GM19463 (cell line): ENCODE measurements around the gene SLC27A2.

ENCODE experiments used
- ATAC-seq: cut with Tn5 transposase; IDR thresholded peaks from one replicate; pipeline ENCODE4 v1.9.1; 2021; ENCODE audit warnings: mild to moderate bottlenecking, moderate library complexity; ENCODE audit not compliant: unreplicated experiment

SLC27A2 gene

DNA sequence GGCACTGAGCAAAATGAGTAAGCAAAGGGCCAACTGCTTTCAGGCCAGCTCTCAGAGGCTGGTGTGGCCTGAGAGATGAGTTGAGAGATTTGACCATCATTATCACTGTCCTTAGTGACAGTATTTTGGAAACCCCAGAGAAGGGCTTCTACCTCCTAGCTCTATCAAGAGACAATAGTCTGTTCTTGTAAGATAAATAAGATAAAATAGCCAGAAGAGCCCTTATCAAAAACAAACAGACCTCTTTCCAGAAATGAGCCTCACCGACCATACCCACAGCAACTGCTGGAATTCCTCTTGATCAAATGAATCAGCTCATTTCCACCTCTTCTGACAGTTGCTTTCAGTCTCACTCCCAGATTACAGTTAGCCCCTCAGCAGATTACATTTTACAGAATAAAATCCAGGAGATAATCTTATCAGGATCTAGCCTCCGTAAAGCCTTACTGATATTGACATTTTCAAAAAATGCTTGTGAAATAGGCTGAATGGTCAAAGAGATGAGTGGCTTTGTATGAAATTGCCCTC is 79.0 kb downstream of the SLC27A2 start:
- peak; percentile 61 for ATAC-seq

DNA sequence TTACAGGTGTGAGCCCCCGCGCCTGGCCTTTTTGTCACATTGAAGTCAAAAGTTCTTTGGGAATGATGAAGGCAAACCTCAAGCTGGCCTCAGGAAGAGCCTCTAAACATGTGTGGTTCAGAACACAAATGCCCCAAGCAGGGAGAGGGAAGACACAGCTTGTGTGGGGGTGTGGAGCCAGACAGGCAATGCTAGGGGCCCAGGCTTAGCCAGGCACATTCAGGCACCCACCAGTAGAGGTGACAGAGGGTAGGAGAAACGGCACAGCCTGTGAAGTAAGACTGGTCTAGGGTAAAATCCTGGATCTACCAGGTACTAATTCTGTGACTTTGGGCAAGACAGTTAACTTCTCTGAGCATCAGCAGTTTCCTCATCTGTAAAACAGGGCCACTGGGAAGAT is 80.0 kb downstream of the SLC27A2 start:
- no peak for ATAC-seq

DNA sequence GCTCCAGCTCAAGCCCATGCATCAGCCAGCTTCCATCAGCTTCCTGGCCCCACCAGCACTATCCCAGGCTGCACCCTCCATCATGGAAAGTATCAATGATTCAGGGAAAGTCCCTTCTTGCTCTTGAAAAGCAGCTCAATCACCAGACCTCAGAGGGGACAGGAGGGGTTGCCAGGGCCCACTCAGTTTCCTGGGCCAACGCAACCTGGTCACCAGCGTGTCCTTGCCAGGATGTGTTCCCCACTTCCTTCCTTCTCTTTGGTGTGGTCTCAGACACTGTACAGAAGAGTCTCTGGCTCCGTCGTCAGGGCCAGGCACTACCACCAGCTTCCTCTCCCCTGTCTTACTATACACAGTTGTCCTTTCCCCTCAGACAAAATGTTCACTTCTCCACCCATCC is 80.5 kb downstream of the SLC27A2 start:
- ATAC-seq, result no peak

DNA sequence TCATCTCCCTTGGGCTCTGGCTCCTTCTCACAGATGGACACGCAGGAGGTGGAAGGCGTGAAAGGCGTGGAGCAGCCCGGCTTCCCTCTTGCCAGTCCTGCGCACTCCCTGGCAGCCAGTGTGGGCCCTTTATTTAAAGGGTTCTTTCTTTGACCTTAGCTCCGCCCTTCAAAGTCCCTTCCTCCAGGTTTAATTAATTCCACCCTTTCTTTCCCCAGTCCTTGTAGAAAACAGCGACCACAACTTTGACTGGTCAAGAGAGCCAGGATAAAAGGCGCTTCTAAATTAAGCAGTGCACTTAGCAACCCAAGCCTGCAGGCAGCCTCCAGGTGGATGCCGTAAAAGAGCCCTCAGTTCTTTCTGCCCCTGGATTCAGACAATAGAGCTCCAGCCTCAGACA is 83.6 kb downstream of the SLC27A2 start, which contains the start of gene HDC:
HDC (minus strand) TSS at position 107 of the 400 bp plus-strand sequence; CDS start at position 4, 103 bp downstream.
- ATAC-seq, result no peak

DNA sequence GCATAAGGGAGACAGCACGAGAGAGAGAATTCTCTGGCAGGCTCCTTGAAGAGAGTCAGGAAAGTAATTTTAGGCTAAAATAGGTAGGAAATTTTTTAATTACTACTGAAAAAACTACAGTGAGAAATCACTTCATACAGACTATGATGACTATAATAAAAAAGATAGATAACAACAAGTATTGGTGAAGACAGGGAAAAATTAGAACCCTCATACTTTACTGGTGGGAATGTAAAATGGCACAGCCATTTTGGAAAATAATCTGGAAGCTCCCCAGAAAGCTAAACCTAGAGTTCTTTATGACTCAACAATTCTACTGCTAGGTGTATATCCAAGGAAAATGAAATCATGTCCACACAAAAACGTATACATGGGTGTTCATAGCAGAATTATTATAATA is 85.6 kb downstream of the SLC27A2 start:
- no peak for ATAC-seq

DNA sequence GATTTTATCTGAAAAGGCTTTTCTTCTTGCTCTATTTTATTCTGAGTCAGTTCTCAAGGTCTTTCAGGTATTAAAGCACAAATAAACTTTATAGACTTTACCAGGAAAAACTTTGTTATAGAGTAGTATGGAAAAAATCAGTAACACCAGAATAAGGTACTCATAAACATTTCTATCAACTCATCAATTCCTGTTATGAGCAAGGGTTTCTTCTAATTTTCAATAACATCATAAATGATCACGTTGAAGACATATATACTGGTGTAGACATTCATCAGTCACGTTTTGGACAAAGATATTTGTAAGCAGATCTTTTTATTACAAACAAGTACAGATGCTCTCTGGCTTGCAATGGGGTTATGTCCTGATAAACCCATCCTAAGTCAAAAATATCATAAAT is 93.1 kb downstream of the SLC27A2 start:
- no peak for ATAC-seq

DNA sequence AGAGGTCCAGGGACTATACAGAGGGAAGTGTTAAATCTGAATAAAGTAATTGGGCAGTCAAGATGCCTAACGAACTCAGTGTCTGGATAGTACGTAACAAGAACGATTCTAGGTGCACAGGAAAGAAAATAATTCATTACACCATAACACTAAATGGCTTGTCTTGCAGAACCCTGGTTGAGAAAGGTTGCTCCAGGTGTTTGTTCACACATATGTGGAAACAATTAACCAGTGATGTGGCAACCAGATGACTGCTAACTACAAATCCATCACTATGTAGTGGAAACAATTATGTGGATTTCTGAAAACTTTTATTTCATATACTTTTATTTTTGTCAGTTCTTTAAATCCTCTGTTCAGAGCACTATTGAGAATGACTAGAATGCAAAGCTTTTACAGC is 93.9 kb downstream of the SLC27A2 start:
- ATAC-seq, result no peak

DNA sequence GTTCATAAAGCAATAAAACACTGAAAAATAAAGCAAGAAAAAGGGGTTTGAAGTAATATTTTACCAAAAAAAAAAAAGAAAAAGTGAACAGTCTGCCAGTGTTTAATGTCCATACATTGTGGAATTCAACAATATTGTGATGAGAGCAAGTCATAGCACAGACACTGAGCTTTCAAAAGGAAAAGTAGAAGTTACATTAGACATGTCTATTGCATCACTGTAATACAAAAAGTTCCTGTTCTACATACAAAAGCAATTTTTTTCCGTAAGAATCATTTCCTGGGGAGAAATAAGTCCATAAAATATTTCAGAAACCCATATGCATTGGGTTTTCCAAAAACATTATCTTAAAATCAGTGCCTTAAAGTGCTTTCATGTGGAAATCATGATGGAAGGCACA is 95.4 kb downstream of the SLC27A2 start:
- no peak for ATAC-seq

DNA sequence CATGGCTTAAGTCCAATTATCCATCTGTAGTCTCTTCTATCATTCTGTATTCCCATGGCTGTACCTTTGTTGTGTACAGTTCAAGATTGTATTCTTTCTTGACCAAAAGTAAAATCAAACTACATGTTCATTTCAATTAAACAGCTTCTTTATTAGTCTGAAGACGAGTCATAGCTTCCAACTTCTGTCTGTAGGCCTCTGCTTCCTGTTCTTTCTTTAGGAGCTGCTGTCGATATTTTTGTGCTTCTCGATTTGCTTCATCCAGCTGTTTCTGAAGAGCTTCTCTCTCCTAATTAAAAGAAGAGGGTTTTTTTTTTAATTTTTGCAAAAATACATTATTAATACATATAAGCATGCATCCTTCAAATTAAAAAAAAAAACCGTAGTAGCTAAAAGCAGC is 96.5 kb downstream of the SLC27A2 start:
- no peak for ATAC-seq

DNA sequence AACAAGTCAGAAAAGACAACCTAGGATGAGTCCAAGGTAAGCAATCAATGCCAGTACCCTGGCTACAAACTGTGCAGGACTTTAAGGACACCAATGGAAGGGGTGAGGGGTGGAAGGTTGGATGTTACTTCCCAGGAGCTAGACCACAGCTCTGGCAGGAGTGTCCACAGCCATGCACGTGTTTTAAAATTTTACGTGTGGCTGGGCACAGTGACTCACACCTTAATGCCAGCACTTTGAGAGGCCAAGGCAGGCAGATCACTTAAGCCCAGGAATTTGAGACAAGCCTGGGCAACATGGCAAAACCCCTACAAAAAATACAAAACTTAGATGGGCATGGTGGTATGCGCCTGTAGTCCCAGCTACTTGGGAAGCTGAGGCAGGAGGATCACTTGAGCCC is 98.3 kb downstream of the SLC27A2 start:
- no peak for ATAC-seq

DNA sequence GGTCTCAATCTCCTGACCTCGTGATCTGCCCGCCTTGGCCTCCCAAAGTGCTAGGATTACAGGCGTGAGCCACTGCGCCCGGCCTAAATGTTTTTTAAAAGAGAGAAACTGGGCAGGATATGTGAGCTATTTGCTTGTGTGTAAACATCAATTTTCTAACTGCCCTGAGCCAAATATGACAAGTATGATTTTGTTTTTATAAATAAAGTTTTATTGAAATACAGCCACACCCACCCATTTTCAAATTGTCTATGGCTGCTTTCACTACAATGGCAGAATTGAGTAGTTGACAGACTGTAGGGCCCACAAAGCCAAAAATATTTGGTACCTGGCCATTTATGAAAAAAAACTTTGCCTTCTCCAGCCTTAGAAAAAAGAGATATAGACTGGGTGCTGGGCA is 99.4 kb downstream of the SLC27A2 start:
- no peak for ATAC-seq
